Keratinocyte (primary cell): Measurements from ENCODE around the gene TTC33. TPM values are rescaled to one million over a fixed set of nuclear protein-coding genes. Genes with fewer than 3 reads are reported as not detected.

ENCODE experiments used
- DNase-seq: peaks from one replicate; pipeline ENCODE4 v3.0.0-alpha.2; 2011; ENCODE audit warnings: low read depth, missing footprints, low spot score
- FAIRE-seq: peaks from 2 replicates; lab custom pipeline; 2011; peaks lifted over from hg19 to GRCh38; lab: Jason Lieb, UNC
- H2AFZ ChIP-seq: 2 replicates; pipeline ENCODE4 v1.6.0; 2012; ENCODE audit warnings: low read length, control low read depth, inconsistent platforms; ENCODE audit not compliant: control insufficient read depth
- H3K27ac ChIP-seq: 2 replicates; pipeline ENCODE4 v1.5.1; 2011; ENCODE audit warnings: low read length; ENCODE audit not compliant: control insufficient read depth, insufficient read depth
- H3K27me3 ChIP-seq: 3 replicates; pipeline ENCODE4 v1.6.0; 2011; ENCODE audit warnings: low read length; ENCODE audit not compliant: control insufficient read depth, insufficient read depth; ENCODE audit errors: extremely low read depth
- H3K36me3 ChIP-seq, 2 experiments: 2 replicates in 1 of 2; 3 replicates in 1 of 2; pipeline ENCODE4 v1.5.1; 2011; ENCODE audit warnings: low read length in 2 of 2, mild to moderate bottlenecking in 1 of 2; ENCODE audit not compliant: control insufficient read depth in 2 of 2, insufficient read depth in 2 of 2; ENCODE audit errors: extremely low read depth in 1 of 2
- H3K4me1 ChIP-seq: 3 replicates; pipeline ENCODE4 v1.5.1; 2011; ENCODE audit warnings: low read length; ENCODE audit not compliant: control insufficient read depth, insufficient read depth; ENCODE audit errors: extremely low read depth
- H3K4me2 ChIP-seq: 3 replicates; pipeline ENCODE4 v1.6.0; 2011; ENCODE audit warnings: low read depth, low read length; ENCODE audit not compliant: control insufficient read depth, insufficient read depth; ENCODE audit errors: extremely low read depth
- H3K4me3 ChIP-seq, 3 experiments: fragments of 200-600 bp in 1 of 3; sonication (generic) in 1 of 3; 2 replicates in 2 of 3; 3 replicates in 1 of 3; pipeline ENCODE4 v1.5.1; 2011 to 2016; ENCODE audit warnings: low read length in 3 of 3, mild to moderate bottlenecking in 3 of 3, control low read depth in 2 of 3, inconsistent platforms in 1 of 3, low read depth in 1 of 3, mixed read lengths in 1 of 3, mixed run types in 1 of 3, moderate library complexity in 1 of 3; ENCODE audit not compliant: control insufficient read depth in 2 of 3, insufficient read depth in 2 of 3; ENCODE audit errors: extremely low read depth in 1 of 3
- H3K79me2 ChIP-seq: 2 replicates; pipeline ENCODE4 v1.6.0; 2012; ENCODE audit warnings: low read length; ENCODE audit not compliant: control insufficient read depth, insufficient read depth
- H3K9ac ChIP-seq: 3 replicates; pipeline ENCODE4 v1.6.0; 2011; ENCODE audit warnings: low read length; ENCODE audit not compliant: control insufficient read depth, insufficient read depth; ENCODE audit errors: extremely low read depth
- H3K9me1 ChIP-seq: 3 replicates; pipeline ENCODE4 v1.6.0; 2011; ENCODE audit warnings: low read length; ENCODE audit not compliant: control insufficient read depth, insufficient read depth; ENCODE audit errors: extremely low read depth
- H3K9me3 ChIP-seq: 2 replicates; pipeline ENCODE4 v1.5.1; 2012; ENCODE audit warnings: low read depth, low read length; ENCODE audit not compliant: control insufficient read depth
- H4K20me1 ChIP-seq: 3 replicates; pipeline ENCODE4 v1.6.0; 2011; ENCODE audit warnings: low read length; ENCODE audit not compliant: control insufficient read depth, insufficient read depth; ENCODE audit errors: extremely low read depth
- EZH2 ChIP-seq: IDR thresholded peaks from one replicate; pipeline ENCODE4 v1.6.1; 2012; ENCODE audit warnings: inconsistent platforms, mild to moderate bottlenecking, low read length, moderate library complexity
- dilution Hi-C: fragments of 300-500 bp; cut with MboI; formaldehyde crosslinking; loops from one replicate; pipeline ENCODE4 v1.7.0; 2020; ENCODE audit warnings: low sequenced_read_pairs; ENCODE audit not compliant: extremely low pct_ligation_motif_present
- polyA plus RNA-seq, 5 experiments: library from polyadenylated mRNA; depleted of rRNA in 3 of 5; stranded (reverse) in 3 of 5; stranded (forward) in 1 of 5; unstranded in 1 of 5; fragments of >200 nt; gene quantifications; 1 replicate in 1 of 5; 2 replicates in 3 of 5; 3 replicates in 1 of 5; pipeline versions ENCODE4 v1.2.1 to v1.2.3, GENCODE V29; 2011 to 2012; ENCODE audit warnings: missing spikeins in 2 of 5, low read depth in 1 of 5, low replicate concordance in 1 of 5
- TF ChIP-seq, protein P1 (sequence below), 3 experiments: IDR thresholded peaks in 1 of 3; conservative IDR thresholded peaks in 1 of 3; optimal IDR thresholded peaks in 1 of 3; 2 replicates in 2 of 3; 3 replicates in 1 of 3; pipeline versions ENCODE3 to v1.5.1; 2011; ENCODE audit warnings: low read length in 3 of 3, mild to moderate bottlenecking in 3 of 3, moderate library complexity in 2 of 3, control low read depth in 1 of 3, inconsistent platforms in 1 of 3; ENCODE audit not compliant: insufficient read depth in 2 of 3; ENCODE audit errors: extremely low read depth in 1 of 3

The TTC33 gene
- polyA plus RNA-seq, 1 donor (not counting 4 experiments of a cell fraction or from before 2014, with no cell fraction given) = 7.1 TPM

DNA sequence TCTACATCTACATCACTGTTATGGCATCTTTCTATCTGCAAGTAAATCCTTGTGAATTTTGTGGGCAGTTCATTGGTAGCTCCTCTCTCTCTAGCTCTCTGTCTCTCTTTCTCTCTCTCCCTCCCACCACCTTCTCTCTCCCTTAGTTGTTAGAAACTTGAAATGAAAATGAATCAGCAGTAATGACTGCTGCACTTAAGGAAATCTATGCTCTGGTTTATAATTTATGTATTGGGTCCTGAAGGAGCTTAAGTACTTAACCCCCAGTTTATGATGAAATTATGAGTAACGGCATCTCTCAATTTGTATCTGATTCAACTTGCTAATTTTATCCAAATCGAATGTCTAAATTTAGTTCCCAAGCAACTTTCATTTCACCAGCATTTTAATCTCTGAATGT is 128.1 kb downstream of the TTC33 start:
- no peak for TF ChIP-seq EZH2
- TF ChIP-seq, protein P1, sequence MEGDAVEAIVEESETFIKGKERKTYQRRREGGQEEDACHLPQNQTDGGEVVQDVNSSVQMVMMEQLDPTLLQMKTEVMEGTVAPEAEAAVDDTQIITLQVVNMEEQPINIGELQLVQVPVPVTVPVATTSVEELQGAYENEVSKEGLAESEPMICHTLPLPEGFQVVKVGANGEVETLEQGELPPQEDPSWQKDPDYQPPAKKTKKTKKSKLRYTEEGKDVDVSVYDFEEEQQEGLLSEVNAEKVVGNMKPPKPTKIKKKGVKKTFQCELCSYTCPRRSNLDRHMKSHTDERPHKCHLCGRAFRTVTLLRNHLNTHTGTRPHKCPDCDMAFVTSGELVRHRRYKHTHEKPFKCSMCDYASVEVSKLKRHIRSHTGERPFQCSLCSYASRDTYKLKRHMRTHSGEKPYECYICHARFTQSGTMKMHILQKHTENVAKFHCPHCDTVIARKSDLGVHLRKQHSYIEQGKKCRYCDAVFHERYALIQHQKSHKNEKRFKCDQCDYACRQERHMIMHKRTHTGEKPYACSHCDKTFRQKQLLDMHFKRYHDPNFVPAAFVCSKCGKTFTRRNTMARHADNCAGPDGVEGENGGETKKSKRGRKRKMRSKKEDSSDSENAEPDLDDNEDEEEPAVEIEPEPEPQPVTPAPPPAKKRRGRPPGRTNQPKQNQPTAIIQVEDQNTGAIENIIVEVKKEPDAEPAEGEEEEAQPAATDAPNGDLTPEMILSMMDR (optimal IDR thresholded peaks at IDR 0.05 in 1 of 3, IDR thresholded peaks at IDR 0.05 in 1 of 3, conservative IDR thresholded peaks at IDR 0.05 in 1 of 3; ENCODE audit: extremely low read depth in 1 of 3, insufficient read depth in 2 of 3, low read length in 3 of 3) = no peak
- H3K9me3 ChIP-seq = no peaks in the 10 kb centered on the region
- FAIRE-seq = no peak
- H3K79me2 ChIP-seq = no peaks in the 10 kb centered on the region
- H3K27ac ChIP-seq = no peak overlapping the region
- dilution Hi-C loops = no loop called here
- H4K20me1 ChIP-seq = no peaks in the 10 kb centered on the region
- H3K4me2 ChIP-seq = no peak overlapping the region
- no peak overlapping the region for H3K9ac ChIP-seq
- DNase-seq = no peak
- H3K4me1 ChIP-seq = no peaks in the 10 kb centered on the region
- no peaks in the 10 kb centered on the region for H3K36me3 ChIP-seq
- H3K9me1 ChIP-seq = no peaks in the 10 kb centered on the region
- no peaks in the 10 kb centered on the region for H3K27me3 ChIP-seq
- no peak overlapping the region for H2AFZ ChIP-seq
- H3K4me3 ChIP-seq = no peak overlapping the region

DNA sequence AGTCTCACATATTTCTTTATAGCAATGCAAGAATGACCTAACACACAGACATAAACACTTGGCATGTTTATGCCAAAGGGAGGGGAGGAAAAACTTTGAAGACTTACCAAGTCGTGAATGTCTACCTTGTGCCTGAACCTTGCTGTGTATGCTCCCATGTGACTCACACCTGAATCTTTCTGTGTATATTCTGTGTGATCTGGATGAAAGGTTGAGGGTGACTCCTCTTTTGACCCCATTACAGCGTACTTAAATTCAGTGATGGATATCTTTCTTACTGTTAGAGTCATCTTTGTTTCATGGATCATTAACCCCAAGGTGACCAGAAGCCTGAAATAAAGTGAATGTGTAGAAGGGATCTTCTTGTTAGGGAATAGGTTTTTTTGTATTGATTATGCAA is 129.0 kb downstream of the TTC33 start:
- FAIRE-seq (no peak), DNase-seq (no peak)
- no peaks in the 10 kb centered on the region for H3K79me2 ChIP-seq
- no peak for TF ChIP-seq EZH2
- TF ChIP-seq, protein P1 (optimal IDR thresholded peaks at IDR 0.05 in 1 of 3, IDR thresholded peaks at IDR 0.05 in 1 of 3, conservative IDR thresholded peaks at IDR 0.05 in 1 of 3; ENCODE audit: extremely low read depth in 1 of 3, insufficient read depth in 2 of 3, low read length in 3 of 3) = no peak
- dilution Hi-C loops = no loop called here
- no peak overlapping the region for H3K4me3 ChIP-seq
- no peak overlapping the region for H3K27ac ChIP-seq
- no peaks in the 10 kb centered on the region for H4K20me1 ChIP-seq
- H3K9ac ChIP-seq = no peak overlapping the region
- H3K4me2 ChIP-seq = no peak overlapping the region
- no peaks in the 10 kb centered on the region for H3K36me3 ChIP-seq
- no peak overlapping the region for H2AFZ ChIP-seq
- H3K27me3 ChIP-seq = no peaks in the 10 kb centered on the region
- no peaks in the 10 kb centered on the region for H3K4me1 ChIP-seq
- H3K9me1 ChIP-seq = no peaks in the 10 kb centered on the region
- H3K9me3 ChIP-seq = no peaks in the 10 kb centered on the region
